Liver (tissue), 9 donors: ENCODE measurements around the gene PDX1. TPM values are rescaled to one million over a fixed set of nuclear protein-coding genes. Genes with fewer than 3 reads are reported as not detected.

Experiments
- DNase-seq: peaks from one replicate; pipeline ENCODE4 v3.0.0-alpha.2; 2017; ENCODE audit warnings: low spot score
- H3K27ac ChIP-seq, 2 donors: one replicate each; pipeline ENCODE4 v1.7.0; 2013; ENCODE audit warnings: inconsistent platforms in 2 of 2, low read length in 2 of 2, control low read depth in 1 of 2, low read depth in 1 of 2, mild to moderate bottlenecking in 1 of 2
- H3K27me3 ChIP-seq, 4 donors: one replicate each; pipeline versions ENCODE4 v1.6.1 to v1.7.0; 2013; ENCODE audit warnings: low read length in 3 of 4, inconsistent platforms in 1 of 4, mild to moderate bottlenecking in 1 of 4, moderate library complexity in 1 of 4; ENCODE audit not compliant: control insufficient read depth in 4 of 4, insufficient read depth in 4 of 4
- H3K36me3 ChIP-seq, 4 donors: one replicate each; pipeline versions ENCODE4 v1.6.1 to v1.7.0; 2013; ENCODE audit warnings: low read length in 3 of 4, mild to moderate bottlenecking in 3 of 4, low read depth in 1 of 4, moderate library complexity in 1 of 4; ENCODE audit not compliant: control insufficient read depth in 4 of 4, insufficient read depth in 3 of 4
- H3K4me1 ChIP-seq, 4 donors: one replicate each; pipeline versions ENCODE4 v1.6.1 to v1.7.0; 2013; ENCODE audit warnings: low read length in 3 of 4, mild to moderate bottlenecking in 3 of 4, moderate library complexity in 1 of 4; ENCODE audit not compliant: control insufficient read depth in 4 of 4, insufficient read depth in 4 of 4
- H3K4me3 ChIP-seq, 3 donors: one replicate each; pipeline versions ENCODE4 v1.6.1 to v1.7.0; 2013; ENCODE audit warnings: low read length in 3 of 3, control low read depth in 1 of 3, low read depth in 1 of 3, mild to moderate bottlenecking in 1 of 3
- H3K9ac ChIP-seq, 2 donors: one replicate each; pipeline ENCODE4 v1.7.0; 2013; ENCODE audit warnings: low read length in 2 of 2, mild to moderate bottlenecking in 2 of 2, moderate library complexity in 2 of 2, control low read depth in 1 of 2, low read depth in 1 of 2
- H3K9me3 ChIP-seq, 4 donors: one replicate each; pipeline versions ENCODE4 v1.6.1 to v1.7.0; 2013; ENCODE audit warnings: low read length in 3 of 4; ENCODE audit not compliant: control insufficient read depth in 4 of 4
- EGR1 ChIP-seq, 2 donors: IDR thresholded peaks; 2 replicates each; pipeline ENCODE4 v1.6.1; 2016 to 2018; ENCODE audit warnings: antibody characterized with exemption in 2 of 2, low read depth in 2 of 2
- FOXA1 ChIP-seq: IDR thresholded peaks from 2 replicates; pipeline ENCODE4 v1.6.1; 2016; ENCODE audit warnings: antibody characterized with exemption
- FOXA2 ChIP-seq: IDR thresholded peaks from 2 replicates; pipeline ENCODE4 v1.6.1; 2016; ENCODE audit warnings: antibody characterized with exemption
- GABPA ChIP-seq, 2 donors: IDR thresholded peaks in 1 of 2; conservative IDR thresholded peaks in 1 of 2; 2 replicates each; pipeline ENCODE4 v1.6.1; 2016; ENCODE audit warnings: antibody characterized with exemption in 2 of 2, mild to moderate bottlenecking in 1 of 2, moderate library complexity in 1 of 2
- HNF4A ChIP-seq, 2 donors: conservative IDR thresholded peaks; 2 replicates each; pipeline ENCODE4 v1.6.1; 2016; ENCODE audit warnings: antibody characterized with exemption in 2 of 2, mild to moderate bottlenecking in 2 of 2
- HNF4G ChIP-seq: IDR thresholded peaks from 2 replicates; pipeline ENCODE4 v1.6.1; 2016; ENCODE audit warnings: antibody characterized with exemption
- JUND ChIP-seq, 2 donors: IDR thresholded peaks; 2 replicates each; pipeline ENCODE4 v1.6.1; 2016; ENCODE audit warnings: antibody characterized with exemption in 2 of 2
- NR2F2 ChIP-seq: IDR thresholded peaks from 2 replicates; pipeline ENCODE4 v1.6.1; 2016; ENCODE audit warnings: antibody characterized with exemption
- RAD21 ChIP-seq, 2 donors: IDR thresholded peaks; 2 replicates each; pipeline ENCODE4 v1.6.1; 2016; ENCODE audit warnings: antibody characterized with exemption in 2 of 2, mild to moderate bottlenecking in 2 of 2
- RXRA ChIP-seq, 2 donors: IDR thresholded peaks; 2 replicates each; pipeline ENCODE4 v1.6.1; 2017 to 2018; ENCODE audit warnings: antibody characterized with exemption in 2 of 2, mild to moderate bottlenecking in 1 of 2
- SP1 ChIP-seq: IDR thresholded peaks from 2 replicates; pipeline ENCODE4 v1.6.1; 2018; ENCODE audit warnings: antibody characterized with exemption, mild to moderate bottlenecking
- TAF1 ChIP-seq: conservative IDR thresholded peaks from 2 replicates; pipeline ENCODE4 v1.6.1; 2016; ENCODE audit warnings: antibody characterized with exemption, mild to moderate bottlenecking
- YY1 ChIP-seq: IDR thresholded peaks from 2 replicates; pipeline ENCODE4 v1.6.1; 2016; ENCODE audit warnings: antibody characterized with exemption, mild to moderate bottlenecking
- WGBS: extraction: QIAGEN DNeasy Blood & Tissue Kit; methylation state at CpG from one replicate; pipeline ENCODE4 v1.1.7; 2013; 5-methylcytosine and 5-hydroxymethylcytosine counted together
- polyA plus RNA-seq, 2 donors: library from polyadenylated mRNA; stranded (reverse) in 1 of 2; unstranded in 1 of 2; fragments of 200-250 nt in 1 of 2; fragments of >200 nt in 1 of 2; fragmentation: Nextera tagmentation in 1 of 2; extraction: Ambion mirVana in 1 of 2; gene quantifications; one replicate each; pipeline versions ENCODE4 v1.2.1 to v1.2.3, GENCODE V29; 2013 to 2015
- total RNA-seq, 2 donors: library from RNA; depleted of rRNA; stranded (reverse); fragments of >200 nt; gene quantifications; one replicate each; pipeline ENCODE4 v1.2.3, GENCODE V29; 2014
- TF ChIP-seq, protein P1 (sequence below): IDR thresholded peaks from 2 replicates; pipeline ENCODE4 v1.6.1; 2016; ENCODE audit warnings: antibody characterized with exemption
- TF ChIP-seq, protein P2 (sequence below): IDR thresholded peaks from 2 replicates; pipeline ENCODE4 v1.6.1; 2016; ENCODE audit warnings: antibody characterized with exemption
- TF ChIP-seq, protein P3 (sequence below): IDR thresholded peaks from 2 replicates; pipeline ENCODE4 v1.6.1; 2016; ENCODE audit warnings: antibody characterized with exemption, mild to moderate bottlenecking
- TF ChIP-seq, protein P4 (sequence below): fragments of 150-350 bp; IDR thresholded peaks from 2 replicates; pipeline ENCODE4 v1.5.1; 2017; ENCODE audit warnings: improper control_type of control experiment, low read depth, low read length; ENCODE audit not compliant: missing input control
- TF ChIP-seq, protein P5 (sequence below): IDR thresholded peaks from 2 replicates; pipeline ENCODE4 v1.6.1; 2016; ENCODE audit warnings: antibody characterized with exemption
- donor health status: healthy.
- donor health status: healthy.
- donor health status: healthy.
- donor health status: healthy.
- donor health status: healthy.

Gene PDX1
- total and polyA plus RNA-seq, 4 donors = 0.08 to 0.16 (median 0.10) TPM; not detected in 1

DNA sequence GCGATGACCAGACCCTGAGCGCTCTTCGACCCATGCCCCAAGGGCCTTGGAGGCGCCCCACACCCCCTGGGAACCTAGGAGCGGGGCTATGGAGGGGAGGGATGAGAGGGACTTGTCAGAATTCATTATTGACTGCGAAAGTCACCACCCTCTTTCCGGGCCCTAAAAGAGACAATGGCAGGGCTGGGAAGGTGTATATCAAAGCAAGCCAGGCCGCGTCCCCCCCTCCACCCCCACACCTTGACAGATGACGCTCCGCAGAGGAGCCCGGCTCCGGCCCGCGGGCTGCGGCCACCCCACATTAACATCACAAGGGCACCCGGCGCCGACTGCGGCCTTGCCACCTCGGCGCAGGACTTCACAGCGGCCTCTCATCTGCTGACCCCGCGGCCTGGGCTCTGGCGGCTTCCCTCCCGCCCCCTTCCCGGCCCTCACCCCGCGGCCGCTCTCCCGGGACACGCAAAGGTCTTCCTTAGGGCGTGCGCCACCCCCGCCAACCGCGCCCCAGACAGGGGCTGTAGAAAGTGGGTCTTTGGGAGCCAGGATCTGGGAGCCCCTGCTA is 46.9 kb downstream of the PDX1 start (continued):
- TF ChIP-seq HNF4A (conservative IDR thresholded peaks at IDR 0.05) = no peak
- TF ChIP-seq NR2F2 = no peak
- no peak for TF ChIP-seq GABPA (IDR thresholded peaks at IDR 0.05 in 1 of 2, conservative IDR thresholded peaks at IDR 0.05 in 1 of 2)
- TF ChIP-seq TAF1 = no peak
- TF ChIP-seq, protein P1, sequence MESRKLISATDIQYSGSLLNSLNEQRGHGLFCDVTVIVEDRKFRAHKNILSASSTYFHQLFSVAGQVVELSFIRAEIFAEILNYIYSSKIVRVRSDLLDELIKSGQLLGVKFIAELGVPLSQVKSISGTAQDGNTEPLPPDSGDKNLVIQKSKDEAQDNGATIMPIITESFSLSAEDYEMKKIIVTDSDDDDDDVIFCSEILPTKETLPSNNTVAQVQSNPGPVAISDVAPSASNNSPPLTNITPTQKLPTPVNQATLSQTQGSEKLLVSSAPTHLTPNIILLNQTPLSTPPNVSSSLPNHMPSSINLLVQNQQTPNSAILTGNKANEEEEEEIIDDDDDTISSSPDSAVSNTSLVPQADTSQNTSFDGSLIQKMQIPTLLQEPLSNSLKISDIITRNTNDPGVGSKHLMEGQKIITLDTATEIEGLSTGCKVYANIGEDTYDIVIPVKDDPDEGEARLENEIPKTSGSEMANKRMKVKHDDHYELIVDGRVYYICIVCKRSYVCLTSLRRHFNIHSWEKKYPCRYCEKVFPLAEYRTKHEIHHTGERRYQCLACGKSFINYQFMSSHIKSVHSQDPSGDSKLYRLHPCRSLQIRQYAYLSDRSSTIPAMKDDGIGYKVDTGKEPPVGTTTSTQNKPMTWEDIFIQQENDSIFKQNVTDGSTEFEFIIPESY = no peak
- no peak for TF ChIP-seq FOXA2

DNA sequence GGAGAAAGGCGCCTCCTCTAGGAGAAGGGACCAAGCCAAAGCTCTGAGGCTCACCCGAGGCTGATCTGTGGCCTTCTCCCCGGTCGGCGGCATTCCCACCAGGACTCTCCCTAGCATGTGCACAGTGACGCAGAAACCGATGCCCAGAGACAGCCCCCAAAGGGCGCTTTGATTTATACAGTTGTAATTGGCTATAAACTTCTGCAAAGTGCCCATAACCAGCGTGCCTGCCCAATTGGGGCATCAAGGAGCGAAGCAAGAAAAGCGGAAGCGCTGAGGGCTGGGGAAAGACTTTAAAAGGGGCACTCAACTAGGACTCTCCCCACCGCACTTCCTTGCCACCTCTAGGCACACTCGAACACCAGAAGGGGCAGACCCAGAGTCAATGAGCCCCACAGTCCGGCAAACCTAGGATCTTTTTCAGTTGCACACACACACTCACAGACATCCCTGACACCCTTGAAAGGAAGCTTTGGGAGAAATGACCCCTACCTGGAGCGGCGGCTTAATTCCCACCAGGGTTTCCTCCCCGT is 47.5 kb downstream of the PDX1 start:
- Histone ChIP-seq H3K27ac (no peak overlapping the region), H3K9me3 (no peaks in the 10 kb centered on the region), H3K9ac (no peak overlapping the region), H3K36me3 (no peaks in the 10 kb centered on the region), H3K4me1 (peaks cover 9 to 18% (median 11%) of the 10 kb centered on the region in 4 donors), H3K4me3 (no peak overlapping the region), H3K27me3 (peaks cover 8 to 40% (median 26%) of the 10 kb centered on the region in 4 donors)
- WGBS = 17% methylated on average over 18 of the region's 18 CpGs
- no peak for DNase-seq
- TF ChIP-seq HNF4A (conservative IDR thresholded peaks at IDR 0.05) (no peak), JUND (IDR thresholded peaks at IDR 0.05) (no peak), YY1 (no peak), EGR1 (IDR thresholded peaks at IDR 0.05; ENCODE audit: low read depth in 2 of 2) (no peak), HNF4G (no peak), FOXA2 (no peak), SP1 (no peak), FOXA1 (no peak), RAD21 (IDR thresholded peaks at IDR 0.05) (no peak), TAF1 (no peak), RXRA (IDR thresholded peaks at IDR 0.05) (no peak), GABPA (IDR thresholded peaks at IDR 0.05 in 1 of 2, conservative IDR thresholded peaks at IDR 0.05 in 1 of 2) (no peak)
- TF ChIP-seq, protein P2, sequence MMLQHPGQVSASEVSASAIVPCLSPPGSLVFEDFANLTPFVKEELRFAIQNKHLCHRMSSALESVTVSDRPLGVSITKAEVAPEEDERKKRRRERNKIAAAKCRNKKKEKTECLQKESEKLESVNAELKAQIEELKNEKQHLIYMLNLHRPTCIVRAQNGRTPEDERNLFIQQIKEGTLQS = no peak
- TF ChIP-seq, protein P3, sequence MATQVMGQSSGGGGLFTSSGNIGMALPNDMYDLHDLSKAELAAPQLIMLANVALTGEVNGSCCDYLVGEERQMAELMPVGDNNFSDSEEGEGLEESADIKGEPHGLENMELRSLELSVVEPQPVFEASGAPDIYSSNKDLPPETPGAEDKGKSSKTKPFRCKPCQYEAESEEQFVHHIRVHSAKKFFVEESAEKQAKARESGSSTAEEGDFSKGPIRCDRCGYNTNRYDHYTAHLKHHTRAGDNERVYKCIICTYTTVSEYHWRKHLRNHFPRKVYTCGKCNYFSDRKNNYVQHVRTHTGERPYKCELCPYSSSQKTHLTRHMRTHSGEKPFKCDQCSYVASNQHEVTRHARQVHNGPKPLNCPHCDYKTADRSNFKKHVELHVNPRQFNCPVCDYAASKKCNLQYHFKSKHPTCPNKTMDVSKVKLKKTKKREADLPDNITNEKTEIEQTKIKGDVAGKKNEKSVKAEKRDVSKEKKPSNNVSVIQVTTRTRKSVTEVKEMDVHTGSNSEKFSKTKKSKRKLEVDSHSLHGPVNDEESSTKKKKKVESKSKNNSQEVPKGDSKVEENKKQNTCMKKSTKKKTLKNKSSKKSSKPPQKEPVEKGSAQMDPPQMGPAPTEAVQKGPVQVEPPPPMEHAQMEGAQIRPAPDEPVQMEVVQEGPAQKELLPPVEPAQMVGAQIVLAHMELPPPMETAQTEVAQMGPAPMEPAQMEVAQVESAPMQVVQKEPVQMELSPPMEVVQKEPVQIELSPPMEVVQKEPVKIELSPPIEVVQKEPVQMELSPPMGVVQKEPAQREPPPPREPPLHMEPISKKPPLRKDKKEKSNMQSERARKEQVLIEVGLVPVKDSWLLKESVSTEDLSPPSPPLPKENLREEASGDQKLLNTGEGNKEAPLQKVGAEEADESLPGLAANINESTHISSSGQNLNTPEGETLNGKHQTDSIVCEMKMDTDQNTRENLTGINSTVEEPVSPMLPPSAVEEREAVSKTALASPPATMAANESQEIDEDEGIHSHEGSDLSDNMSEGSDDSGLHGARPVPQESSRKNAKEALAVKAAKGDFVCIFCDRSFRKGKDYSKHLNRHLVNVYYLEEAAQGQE = no peak
- TF ChIP-seq, protein P1 = no peak
- TF ChIP-seq, protein P4, sequence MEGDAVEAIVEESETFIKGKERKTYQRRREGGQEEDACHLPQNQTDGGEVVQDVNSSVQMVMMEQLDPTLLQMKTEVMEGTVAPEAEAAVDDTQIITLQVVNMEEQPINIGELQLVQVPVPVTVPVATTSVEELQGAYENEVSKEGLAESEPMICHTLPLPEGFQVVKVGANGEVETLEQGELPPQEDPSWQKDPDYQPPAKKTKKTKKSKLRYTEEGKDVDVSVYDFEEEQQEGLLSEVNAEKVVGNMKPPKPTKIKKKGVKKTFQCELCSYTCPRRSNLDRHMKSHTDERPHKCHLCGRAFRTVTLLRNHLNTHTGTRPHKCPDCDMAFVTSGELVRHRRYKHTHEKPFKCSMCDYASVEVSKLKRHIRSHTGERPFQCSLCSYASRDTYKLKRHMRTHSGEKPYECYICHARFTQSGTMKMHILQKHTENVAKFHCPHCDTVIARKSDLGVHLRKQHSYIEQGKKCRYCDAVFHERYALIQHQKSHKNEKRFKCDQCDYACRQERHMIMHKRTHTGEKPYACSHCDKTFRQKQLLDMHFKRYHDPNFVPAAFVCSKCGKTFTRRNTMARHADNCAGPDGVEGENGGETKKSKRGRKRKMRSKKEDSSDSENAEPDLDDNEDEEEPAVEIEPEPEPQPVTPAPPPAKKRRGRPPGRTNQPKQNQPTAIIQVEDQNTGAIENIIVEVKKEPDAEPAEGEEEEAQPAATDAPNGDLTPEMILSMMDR = no peak
- TF ChIP-seq, protein P5, sequence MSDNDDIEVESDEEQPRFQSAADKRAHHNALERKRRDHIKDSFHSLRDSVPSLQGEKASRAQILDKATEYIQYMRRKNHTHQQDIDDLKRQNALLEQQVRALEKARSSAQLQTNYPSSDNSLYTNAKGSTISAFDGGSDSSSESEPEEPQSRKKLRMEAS = no peak
